ENCODE results near the gene MAP2K5.

The MAP2K5 gene

DNA sequence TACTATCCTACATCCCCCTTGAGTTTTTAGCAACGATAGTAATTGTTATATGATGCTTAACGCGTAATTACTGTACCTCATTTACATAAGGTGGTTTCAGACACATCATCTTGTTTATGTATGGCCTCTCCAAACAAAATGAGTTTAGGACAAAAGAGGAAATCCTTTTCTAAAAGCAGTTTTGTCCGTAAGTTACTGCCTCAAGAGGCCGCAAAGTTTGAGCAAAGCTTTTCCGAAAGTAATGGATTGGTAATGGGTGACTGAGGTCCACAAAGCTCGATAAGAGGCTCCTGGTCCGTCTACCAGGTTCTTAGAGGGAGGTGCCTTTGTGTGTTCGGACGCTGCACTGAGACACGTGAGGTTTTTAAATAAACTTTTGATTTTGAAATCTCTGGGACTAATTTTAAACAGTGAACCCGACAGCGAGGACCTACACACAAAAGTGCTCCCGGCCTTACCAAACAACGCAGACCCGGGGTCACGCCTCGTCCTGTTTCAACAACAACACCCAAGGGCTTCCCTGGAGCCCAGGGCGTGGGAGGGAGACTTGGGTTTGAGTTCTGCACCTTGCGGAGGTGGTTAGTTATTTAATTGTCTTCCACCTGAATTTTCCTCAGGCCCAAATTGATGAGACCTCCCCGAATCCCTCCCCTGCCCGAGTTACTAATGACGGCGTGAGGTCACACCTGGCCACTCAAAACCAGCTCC is 22.0 kb upstream of the MAP2K5 start:
- Histone ChIP-seq H3K79me2 (ENCODE audit: control insufficient read depth, insufficient read depth, low read length) (no peaks in the 10 kb centered on the region), H4K5ac (ENCODE audit: low read length) (no peak overlapping the region), H3K18ac (ENCODE audit: low read length) (no peak overlapping the region), H2BK120ac (ENCODE audit: low read depth, low read length) (no peak overlapping the region), H3K9ac (ENCODE audit: low read length) (no peak overlapping the region), H3K79me1 (ENCODE audit: low read length) (no peaks in the 10 kb centered on the region), H2BK15ac (replicated peaks; ENCODE audit: low read depth) (no peak overlapping the region), H2AK5ac (ENCODE audit: low read length) (no peak overlapping the region), H3K27me3 (ENCODE audit: insufficient read depth, low read length, poor library complexity) (no peaks in the 10 kb centered on the region), H3K56ac (ENCODE audit: low read length) (peak overlapping the region; percentile 29), H3K4me2 (ENCODE audit: low read length) (peak overlapping the region; percentile 81), H4K8ac (ENCODE audit: low read depth, low read length) (no peak overlapping the region), H3K4me3 (ENCODE audit: low read length) (no peak overlapping the region), H2BK5ac (ENCODE audit: low read length) (no peak overlapping the region), H3K4me1 (ENCODE audit: control insufficient read depth, low read depth, low read length) (no peaks in the 10 kb centered on the region), H3K36me3 (ENCODE audit: control insufficient read depth, insufficient read depth, low read length) (no peaks in the 10 kb centered on the region), H3K4ac (ENCODE audit: low read depth, low read length) (no peak overlapping the region), H3K27ac (ENCODE audit: low read depth, low read length) (no peak overlapping the region), H3K23ac (ENCODE audit: low read length) (no peak overlapping the region)
- no CpG with 5 or more reads among the region's 24 CpGs for WGBS (ENCODE audit: extremely low coverage, insufficient coverage, low lambda C conversion rate)
- no peak for DNase-seq

DNA sequence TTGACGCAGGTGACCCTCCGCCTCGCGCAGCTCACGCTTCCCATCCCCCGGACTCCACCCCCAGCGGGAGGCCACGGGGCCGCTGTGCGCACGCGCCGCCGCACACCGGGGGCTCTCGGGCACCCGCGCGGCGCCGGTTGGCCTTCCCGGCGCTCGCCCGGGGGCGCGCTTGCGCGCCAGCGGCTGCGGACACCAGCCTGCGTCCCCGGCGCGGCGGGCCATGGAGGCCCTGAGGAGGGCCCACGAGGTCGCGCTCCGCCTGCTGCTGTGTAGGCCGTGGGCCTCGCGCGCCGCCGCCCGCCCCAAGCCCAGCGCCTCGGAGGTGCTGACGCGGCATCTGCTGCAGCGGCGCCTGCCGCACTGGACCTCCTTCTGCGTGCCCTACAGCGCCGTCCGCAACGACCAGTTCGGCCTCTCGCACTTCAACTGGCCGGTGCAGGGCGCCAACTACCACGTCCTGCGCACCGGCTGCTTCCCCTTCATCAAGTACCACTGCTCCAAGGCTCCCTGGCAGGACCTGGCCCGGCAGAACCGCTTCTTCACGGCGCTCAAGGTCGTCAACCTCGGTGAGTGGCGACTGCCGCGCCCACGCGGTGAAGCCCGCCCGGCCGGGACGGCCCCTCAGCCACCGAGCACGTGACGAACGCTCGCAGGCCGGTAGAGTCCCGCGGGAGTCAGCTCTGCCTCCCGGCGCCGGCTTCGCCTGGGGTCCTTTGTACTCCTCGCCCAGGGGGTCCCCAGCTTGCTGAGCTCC is 21.3 kb upstream of the MAP2K5 start, which contains the start of gene C15orf61:
C15orf61 (plus strand) TSS at position 103 of the 754 bp plus-strand sequence; CDS start at position 221, 118 bp downstream.
- DNase-seq, result peak; percentile 80
- Histone ChIP-seq H3K23ac (ENCODE audit: low read length) (no peak within 1 kb of the TSS), H2BK120ac (ENCODE audit: low read depth, low read length) (no peak within 1 kb of the TSS), H4K5ac (ENCODE audit: low read length) (no peak within 1 kb of the TSS), H3K18ac (ENCODE audit: low read length) (peak within 1 kb of the TSS; percentile 7), H3K56ac (ENCODE audit: low read length) (peak within 1 kb of the TSS; percentile 90), H3K4me1 (ENCODE audit: control insufficient read depth, low read depth, low read length) (no peaks in the 10 kb centered on the region), H4K8ac (ENCODE audit: low read depth, low read length) (no peak within 1 kb of the TSS), H2AK5ac (ENCODE audit: low read length) (no peak within 1 kb of the TSS), H3K4me2 (ENCODE audit: low read length) (peak within 1 kb of the TSS; percentile 81), H3K27ac (ENCODE audit: low read depth, low read length) (no peak within 1 kb of the TSS), H3K9ac (ENCODE audit: low read length) (peak within 1 kb of the TSS; percentile 80), H3K79me2 (ENCODE audit: control insufficient read depth, insufficient read depth, low read length) (no peaks in the 10 kb centered on the region), H3K4ac (ENCODE audit: low read depth, low read length) (no peak within 1 kb of the TSS), H2BK5ac (ENCODE audit: low read length) (no peak within 1 kb of the TSS), H3K4me3 (ENCODE audit: low read length) (peak within 1 kb of the TSS; percentile 45), H3K27me3 (ENCODE audit: insufficient read depth, low read length, poor library complexity) (no peaks in the 10 kb centered on the region), H3K79me1 (ENCODE audit: low read length) (no peaks in the 10 kb centered on the region), H2BK15ac (replicated peaks; ENCODE audit: low read depth) (no peak within 1 kb of the TSS), H3K36me3 (ENCODE audit: control insufficient read depth, insufficient read depth, low read length) (no peaks in the 10 kb centered on the region)
- no CpG with 5 or more reads among the region's 94 CpGs for WGBS (ENCODE audit: extremely low coverage, insufficient coverage, low lambda C conversion rate)

DNA sequence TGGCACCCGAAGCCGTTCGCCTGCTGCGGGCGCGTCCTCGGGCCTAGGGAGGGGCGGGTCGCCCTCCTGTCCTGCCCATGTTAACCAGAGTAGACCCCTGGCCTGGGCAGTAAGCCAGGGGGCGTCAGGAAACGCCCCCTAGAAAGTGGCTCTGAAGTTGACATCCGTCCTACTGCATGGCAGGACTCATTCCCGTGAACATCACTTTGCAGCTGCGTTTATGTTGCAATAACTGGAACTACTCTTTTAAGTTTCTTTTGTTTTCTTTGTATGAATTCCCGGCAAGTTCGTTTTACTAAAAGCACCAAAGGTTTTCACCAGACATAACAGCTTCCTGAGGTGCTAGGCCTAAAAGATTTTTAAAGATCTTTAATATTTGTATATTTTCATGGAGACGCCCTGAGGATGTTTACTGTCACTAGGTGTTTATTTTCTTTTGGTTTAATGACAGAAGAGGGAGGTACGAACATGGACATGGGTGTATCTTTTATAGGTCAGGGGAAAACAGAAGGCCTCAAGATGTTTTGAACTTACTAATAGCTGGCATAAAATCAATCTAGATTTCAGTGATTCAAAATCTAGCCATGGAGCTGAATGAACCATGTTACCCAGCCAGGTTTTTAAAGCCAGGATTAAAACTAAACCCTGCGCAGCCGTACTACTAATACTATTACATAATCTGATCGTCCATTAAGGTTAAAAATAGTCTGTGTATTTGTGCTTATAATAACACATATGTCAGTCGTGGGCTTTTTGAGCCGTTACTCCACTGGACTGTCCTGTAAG is 20.5 kb upstream of the MAP2K5 start:
- Histone ChIP-seq H3K23ac (ENCODE audit: low read length) (no peak overlapping the region), H3K18ac (ENCODE audit: low read length) (no peak overlapping the region), H2AK5ac (ENCODE audit: low read length) (no peak overlapping the region), H3K56ac (ENCODE audit: low read length) (peak overlapping the region; percentile 90), H2BK5ac (ENCODE audit: low read length) (no peak overlapping the region), H2BK120ac (ENCODE audit: low read depth, low read length) (no peak overlapping the region), H3K79me2 (ENCODE audit: control insufficient read depth, insufficient read depth, low read length) (no peaks in the 10 kb centered on the region), H2BK15ac (replicated peaks; ENCODE audit: low read depth) (no peak overlapping the region), H3K4me2 (ENCODE audit: low read length) (peak overlapping the region; percentile 81), H3K4me3 (ENCODE audit: low read length) (peak overlapping the region; percentile 45), H3K4me1 (ENCODE audit: control insufficient read depth, low read depth, low read length) (no peaks in the 10 kb centered on the region), H3K27me3 (ENCODE audit: insufficient read depth, low read length, poor library complexity) (no peaks in the 10 kb centered on the region), H3K27ac (ENCODE audit: low read depth, low read length) (no peak overlapping the region), H4K5ac (ENCODE audit: low read length) (no peak overlapping the region), H3K4ac (ENCODE audit: low read depth, low read length) (no peak overlapping the region), H3K36me3 (ENCODE audit: control insufficient read depth, insufficient read depth, low read length) (no peaks in the 10 kb centered on the region), H4K8ac (ENCODE audit: low read depth, low read length) (no peak overlapping the region), H3K79me1 (ENCODE audit: low read length) (no peaks in the 10 kb centered on the region), H3K9ac (ENCODE audit: low read length) (peak overlapping the region; percentile 80)
- WGBS (ENCODE audit: extremely low coverage, insufficient coverage, low lambda C conversion rate), result no CpG with 5 or more reads among the region's 23 CpGs
- DNase-seq, result no peak

DNA sequence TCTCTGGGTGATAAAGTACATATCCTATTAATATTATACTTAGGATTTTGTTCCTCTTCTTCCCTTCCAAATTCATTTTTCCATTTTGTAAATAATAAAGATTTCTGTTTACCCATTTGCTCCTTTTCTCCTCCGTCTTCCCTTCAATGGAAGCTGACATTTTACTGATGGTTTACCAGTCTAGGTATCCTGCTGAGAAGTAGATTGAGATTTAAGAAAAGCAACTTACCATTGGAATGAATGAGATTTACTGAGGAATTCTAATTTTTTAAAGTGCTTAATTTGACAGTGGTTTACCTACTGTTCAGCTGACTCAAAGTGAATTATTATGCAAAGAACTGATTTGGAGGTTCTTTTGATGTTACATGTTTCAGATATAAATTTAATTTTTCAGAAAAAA is 19.2 kb upstream of the MAP2K5 start:
- Histone ChIP-seq H3K36me3 (ENCODE audit: control insufficient read depth, insufficient read depth, low read length) (no peaks in the 10 kb centered on the region), H3K4ac (ENCODE audit: low read depth, low read length) (no peak overlapping the region), H3K23ac (ENCODE audit: low read length) (no peak overlapping the region), H2BK15ac (replicated peaks; ENCODE audit: low read depth) (no peak overlapping the region), H3K9ac (ENCODE audit: low read length) (no peak overlapping the region), H2BK120ac (ENCODE audit: low read depth, low read length) (no peak overlapping the region), H4K8ac (ENCODE audit: low read depth, low read length) (no peak overlapping the region), H3K79me2 (ENCODE audit: control insufficient read depth, insufficient read depth, low read length) (no peaks in the 10 kb centered on the region), H3K27ac (ENCODE audit: low read depth, low read length) (no peak overlapping the region), H4K5ac (ENCODE audit: low read length) (no peak overlapping the region), H3K18ac (ENCODE audit: low read length) (no peak overlapping the region), H2AK5ac (ENCODE audit: low read length) (no peak overlapping the region), H3K56ac (ENCODE audit: low read length) (no peak overlapping the region), H3K4me2 (ENCODE audit: low read length) (no peak overlapping the region), H3K79me1 (ENCODE audit: low read length) (no peaks in the 10 kb centered on the region), H2BK5ac (ENCODE audit: low read length) (no peak overlapping the region), H3K27me3 (ENCODE audit: insufficient read depth, low read length, poor library complexity) (no peaks in the 10 kb centered on the region), H3K4me3 (ENCODE audit: low read length) (no peak overlapping the region), H3K4me1 (ENCODE audit: control insufficient read depth, low read depth, low read length) (no peaks in the 10 kb centered on the region)
- no CpG with 5 or more reads among the region's 1 CpG for WGBS (ENCODE audit: extremely low coverage, insufficient coverage, low lambda C conversion rate)
- DNase-seq, result peak; percentile 28

DNA sequence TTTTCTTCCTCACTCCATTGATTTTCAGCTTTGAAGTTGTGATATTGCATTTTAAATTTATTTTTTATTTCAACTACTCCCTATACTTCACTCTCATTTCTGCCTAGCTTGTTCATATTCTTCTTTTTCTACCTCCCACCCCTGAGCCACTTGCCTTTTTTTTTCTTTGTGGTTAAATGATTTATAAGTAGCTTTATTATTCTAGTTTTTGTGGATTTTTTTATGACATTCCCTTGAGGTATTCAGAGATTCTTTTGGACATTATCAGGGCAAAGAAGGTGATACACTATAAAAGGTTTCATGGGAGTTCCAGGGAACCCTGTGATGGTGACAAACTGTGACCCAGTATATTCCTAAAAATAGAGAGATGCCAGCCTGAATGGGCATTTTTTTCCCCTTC is 18.3 kb upstream of the MAP2K5 start:
- H4K8ac ChIP-seq (ENCODE audit: low read depth, low read length), result no peak overlapping the region
- H2BK5ac ChIP-seq (ENCODE audit: low read length), result no peak overlapping the region
- H3K4me3 ChIP-seq (ENCODE audit: low read length), result no peak overlapping the region
- no peak overlapping the region for H3K27ac ChIP-seq (ENCODE audit: low read depth, low read length)
- no peaks in the 10 kb centered on the region for H3K36me3 ChIP-seq (ENCODE audit: control insufficient read depth, insufficient read depth, low read length)
- no peak overlapping the region for H2BK15ac ChIP-seq (replicated peaks; ENCODE audit: low read depth)
- no peaks in the 10 kb centered on the region for H3K4me1 ChIP-seq (ENCODE audit: control insufficient read depth, low read depth, low read length)
- no peak overlapping the region for H3K23ac ChIP-seq (ENCODE audit: low read length)
- no peaks in the 10 kb centered on the region for H3K79me2 ChIP-seq (ENCODE audit: control insufficient read depth, insufficient read depth, low read length)
- no peak overlapping the region for H4K5ac ChIP-seq (ENCODE audit: low read length)
- DNase-seq, result no peak
- no peak overlapping the region for H2AK5ac ChIP-seq (ENCODE audit: low read length)
- H3K79me1 ChIP-seq (ENCODE audit: low read length), result no peaks in the 10 kb centered on the region
- no peaks in the 10 kb centered on the region for H3K27me3 ChIP-seq (ENCODE audit: insufficient read depth, low read length, poor library complexity)
- no peak overlapping the region for H2BK120ac ChIP-seq (ENCODE audit: low read depth, low read length)
- no peak overlapping the region for H3K56ac ChIP-seq (ENCODE audit: low read length)
- no peak overlapping the region for H3K9ac ChIP-seq (ENCODE audit: low read length)
- no peak overlapping the region for H3K4ac ChIP-seq (ENCODE audit: low read depth, low read length)
- no peak overlapping the region for H3K18ac ChIP-seq (ENCODE audit: low read length)
- no peak overlapping the region for H3K4me2 ChIP-seq (ENCODE audit: low read length)
